Middle frontal gyrus (tissue), 1 donor: ENCODE measurements around the gene KPNA4.
A peak's percentile ranks its signal among the peaks of the same experiment; 100 is the strongest.
"Not testable (repeated sequence)": the region's sequence is repeated elsewhere in the genome, so short reads cannot be mapped to it uniquely, and the experiment has no call there.

Experiments used
- DNase-seq: peaks from one replicate; pipeline ENCODE4 v3.0.0-alpha.2; 2015; ENCODE audit warnings: low spot score; ENCODE audit errors: extremely low spot score

KPNA4 gene

DNA sequence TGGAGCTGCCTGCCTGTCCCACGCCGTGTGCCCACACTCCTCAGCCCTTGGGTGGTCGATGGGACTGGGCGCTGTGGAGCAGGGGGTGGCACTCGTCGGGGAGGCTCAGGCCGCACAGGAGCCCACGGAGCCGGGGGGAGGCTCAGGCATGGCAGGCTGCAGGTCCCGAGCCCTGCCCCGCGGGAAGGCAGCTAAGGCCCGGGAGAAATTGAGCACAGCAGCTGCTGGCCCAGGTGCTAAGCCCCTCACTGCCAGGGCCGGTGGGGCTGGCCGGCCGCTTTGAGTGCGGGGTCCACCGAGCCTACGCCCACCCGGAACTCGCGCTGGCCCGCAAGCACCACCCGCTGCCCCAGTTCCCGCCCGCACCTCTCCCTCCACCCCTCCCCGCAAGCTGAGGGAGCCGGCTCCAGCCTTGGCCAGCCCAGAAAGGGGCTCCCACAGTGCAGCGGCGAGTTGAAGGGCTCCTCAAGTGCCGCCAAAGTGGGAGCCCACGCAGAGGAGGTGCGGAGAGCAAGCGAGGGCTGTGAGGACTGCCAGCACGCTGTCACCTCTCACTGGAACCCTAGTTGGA, 8.7 kb upstream of the KPNA4 start:
- not testable (repeated sequence) for DNase-seq

DNA sequence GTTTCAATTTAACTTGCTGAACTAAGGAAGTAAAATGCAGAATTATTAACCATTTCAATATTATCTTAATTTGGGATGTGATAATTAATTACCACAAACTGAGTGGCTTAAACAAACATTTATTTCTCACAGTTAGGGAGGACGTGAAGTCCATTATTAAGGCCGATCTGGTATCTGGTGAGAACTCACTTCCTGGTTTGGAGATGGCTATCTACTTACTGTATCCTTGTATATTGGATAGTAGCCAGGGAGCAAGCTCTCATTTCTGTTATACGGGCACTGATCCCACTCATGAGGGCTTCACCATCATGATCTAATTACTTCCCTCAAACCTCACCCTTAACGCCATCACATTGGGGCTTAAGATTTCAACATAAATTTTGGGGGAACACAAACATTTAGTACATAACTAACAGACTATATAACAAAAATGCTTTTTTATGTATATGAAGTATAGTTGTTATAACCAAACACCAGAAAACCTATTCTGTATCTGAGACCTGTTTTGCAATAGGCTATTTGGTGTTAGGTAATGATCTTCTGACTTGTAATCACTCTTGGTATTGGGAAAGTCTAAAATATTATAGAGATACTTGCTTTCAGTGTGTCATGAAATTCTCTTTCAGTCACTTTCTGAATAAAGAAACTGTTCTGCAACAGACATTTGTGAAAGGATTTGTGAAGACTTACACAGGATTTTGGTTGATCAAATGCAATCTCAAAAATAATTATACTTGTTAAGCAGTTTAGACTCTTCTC, 4.7 kb upstream of the KPNA4 start:
- no peak for DNase-seq

DNA sequence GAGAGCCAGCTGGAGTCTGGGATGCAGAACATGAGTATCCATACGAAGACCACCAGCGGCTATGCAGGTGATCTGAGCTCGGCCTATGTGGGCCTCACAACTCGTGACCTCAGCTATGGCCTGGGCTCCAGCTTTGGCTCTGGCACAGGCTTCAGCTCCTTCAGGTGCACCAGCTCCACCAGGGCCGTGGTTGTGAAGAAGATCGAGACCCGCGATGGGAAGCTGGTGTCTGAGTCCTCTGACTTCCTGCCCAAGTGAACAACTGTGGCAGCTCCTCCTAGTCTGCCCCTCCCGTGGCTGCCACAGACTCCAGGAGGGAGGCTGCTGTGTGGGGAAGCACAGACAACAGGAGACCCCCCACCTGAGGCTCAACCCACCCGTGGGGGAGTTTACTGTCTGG, 3.6 kb upstream of the KPNA4 start:
- DNase-seq, result no peak

DNA sequence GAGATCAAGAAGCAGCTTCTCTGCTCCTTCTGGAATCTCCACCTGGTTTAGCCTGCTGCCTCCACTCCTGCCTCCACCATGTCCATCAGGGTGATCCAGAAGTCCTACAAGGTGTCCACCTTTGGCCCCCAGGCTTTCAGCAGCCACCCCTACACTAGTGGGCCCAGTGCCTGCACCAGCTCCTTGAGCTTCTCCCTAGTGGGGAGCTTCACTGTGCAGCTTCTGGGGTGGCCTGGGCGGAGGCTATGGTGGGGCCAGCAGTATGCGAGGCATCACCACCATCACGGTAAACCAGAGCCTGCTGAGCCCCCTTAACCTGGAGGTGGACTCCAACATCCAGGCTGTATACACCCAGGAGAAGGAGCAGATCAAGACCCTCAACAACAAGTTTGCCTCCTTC, 2.4 kb upstream of the KPNA4 start:
- no peak for DNase-seq

DNA sequence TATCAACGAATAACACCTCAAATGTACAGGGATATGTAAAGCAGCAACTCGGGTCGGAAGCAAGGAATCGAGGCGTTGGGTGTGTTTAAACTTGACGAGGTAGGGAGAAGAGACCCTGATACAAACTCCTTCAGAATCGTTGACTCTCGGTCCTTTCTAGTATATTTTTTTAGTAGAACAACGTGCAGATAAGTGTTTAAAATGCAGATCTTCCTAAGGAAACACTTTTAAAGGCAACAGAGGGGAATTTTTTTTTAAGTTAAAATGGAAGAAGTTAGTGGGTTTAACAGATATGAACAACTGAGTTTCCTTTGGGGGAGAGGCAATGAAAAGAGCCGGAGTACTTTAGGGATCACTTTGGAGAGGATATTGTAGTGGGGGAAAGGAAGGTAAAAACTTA, 1.1 kb upstream of the KPNA4 start:
- no peak for DNase-seq

DNA sequence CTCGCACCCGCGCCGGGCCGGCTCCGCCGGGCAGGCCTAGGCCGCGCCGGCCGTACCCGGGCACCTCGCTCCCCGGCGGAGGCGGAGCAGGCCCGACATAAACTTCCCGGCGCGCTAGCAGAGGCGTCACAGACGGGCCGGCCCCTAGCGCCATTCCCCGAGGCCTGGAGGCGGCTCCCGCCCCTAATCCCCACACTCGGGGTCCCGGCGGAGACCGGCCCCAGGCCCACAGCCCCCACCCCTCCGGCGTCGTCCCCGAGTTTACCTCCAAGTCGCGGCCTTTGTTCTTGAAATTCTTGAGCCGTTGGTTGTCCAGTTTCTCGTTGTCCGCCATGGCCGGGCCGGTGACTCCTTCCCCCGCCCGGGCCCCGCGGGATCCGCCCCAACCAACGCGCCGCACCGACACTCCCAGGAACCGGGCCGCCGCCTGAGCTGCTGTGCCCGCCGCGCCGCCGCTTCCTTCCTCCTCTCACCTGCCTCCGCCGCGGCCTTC, 376 bp downstream of the KPNA4 start:
- peak; percentile 38 for DNase-seq

DNA sequence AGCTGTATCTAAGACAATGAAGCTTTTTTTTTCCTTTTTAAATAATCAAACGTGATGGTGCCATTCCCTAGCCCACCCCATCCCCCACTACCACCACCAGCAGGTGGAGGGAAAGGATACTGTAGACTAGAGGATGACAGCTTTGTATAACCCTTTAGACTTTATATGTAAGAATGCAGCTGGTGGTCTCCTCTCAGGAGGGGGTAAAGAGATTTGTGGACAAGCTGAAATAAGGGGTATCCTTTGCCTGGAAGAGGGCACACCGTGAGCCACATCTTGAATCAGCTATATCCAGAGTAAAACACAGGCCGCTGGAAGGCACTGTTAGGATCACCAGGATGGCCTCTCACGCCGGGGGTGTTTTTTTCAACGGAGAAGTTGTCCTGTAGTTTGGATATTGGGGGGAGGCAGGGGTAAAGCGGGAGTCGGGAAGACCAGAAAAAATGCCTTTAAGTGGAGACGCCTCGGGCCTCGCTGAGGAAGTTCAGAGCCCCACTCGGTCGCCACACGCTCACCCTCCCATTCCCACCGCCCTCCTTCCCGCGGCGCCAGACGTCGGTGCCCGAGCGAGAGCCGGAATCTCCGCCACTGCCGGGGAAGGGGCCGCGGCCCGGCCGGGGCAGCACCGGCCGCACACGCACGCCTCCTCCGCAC, 986 bp downstream of the KPNA4 start:
- no peak for DNase-seq

DNA sequence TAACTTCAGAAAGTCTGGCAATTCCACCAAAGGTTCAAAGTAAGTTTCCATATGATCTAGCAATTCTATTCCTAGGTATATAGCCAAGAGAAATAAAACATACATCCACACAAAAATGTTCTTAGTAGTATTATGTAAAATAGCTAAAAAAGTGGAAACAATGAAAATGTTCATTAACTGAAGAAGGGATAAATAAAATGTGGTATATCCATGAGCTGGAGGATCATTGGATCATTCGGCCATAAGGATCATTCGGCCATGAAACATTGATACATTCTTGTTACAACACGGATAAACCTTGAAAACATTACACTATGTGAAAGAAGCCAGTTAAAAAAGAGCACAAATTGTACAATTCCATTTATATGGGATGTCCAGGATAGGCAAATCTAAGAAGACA, 2.4 kb downstream of the KPNA4 start:
- no peak for DNase-seq

DNA sequence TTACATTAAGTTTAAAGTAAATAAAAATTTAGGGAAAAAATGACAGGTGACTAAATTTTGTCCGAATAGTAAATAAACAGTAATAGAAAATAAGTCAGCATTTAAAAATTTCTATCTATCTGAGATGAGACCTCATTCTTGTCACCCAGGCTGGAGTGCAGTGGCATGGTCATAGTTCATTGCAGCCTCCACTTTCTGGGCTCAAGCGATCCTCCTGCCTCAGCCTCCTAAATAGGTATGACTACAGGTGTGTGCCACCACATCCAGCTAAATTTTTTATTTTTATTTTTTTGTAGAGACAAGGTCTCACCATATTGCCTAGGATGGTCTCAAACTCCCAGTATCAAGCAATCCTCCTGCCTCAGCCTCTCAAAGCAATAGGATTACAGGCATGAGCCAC, 7.8 kb downstream of the KPNA4 start:
- no peak for DNase-seq

DNA sequence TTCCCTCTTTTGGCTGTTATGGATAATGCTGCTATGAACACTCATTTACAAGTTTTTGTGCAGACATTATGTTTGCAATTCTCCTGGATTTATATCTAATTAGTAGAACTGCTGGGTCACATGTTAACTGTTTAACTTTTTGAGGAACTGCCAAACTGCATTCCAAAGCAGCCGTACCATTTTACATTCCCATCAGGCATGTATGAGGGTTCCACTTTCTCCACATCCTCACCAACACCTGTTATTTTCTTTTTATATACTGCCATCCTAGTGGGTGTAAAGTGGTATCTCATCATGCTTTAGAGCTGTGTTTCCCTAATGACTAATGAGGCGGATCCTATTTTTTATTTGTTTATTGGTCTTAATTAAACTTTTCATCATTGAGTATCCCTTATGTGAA, 9.2 kb downstream of the KPNA4 start:
- DNase-seq, result no peak

DNA sequence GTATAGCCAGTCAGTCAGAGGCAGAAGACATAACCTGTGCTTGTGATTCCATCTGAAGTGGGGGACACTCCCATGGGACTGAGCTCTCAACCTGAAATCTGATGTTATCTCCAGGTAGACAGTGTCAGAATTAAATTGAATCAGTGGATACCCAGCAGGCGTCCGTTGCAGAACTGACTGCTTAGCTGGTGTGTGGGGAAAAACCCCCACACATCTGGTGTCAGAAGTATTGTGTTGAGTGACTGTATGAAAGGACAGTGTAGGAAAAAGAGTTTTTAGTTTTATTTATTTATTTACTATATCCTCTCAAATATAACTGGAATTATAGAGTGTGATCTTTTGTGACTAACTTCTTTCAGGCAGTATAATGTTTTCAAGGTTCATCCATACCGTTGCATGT, 10.4 kb downstream of the KPNA4 start:
- no peak for DNase-seq

DNA sequence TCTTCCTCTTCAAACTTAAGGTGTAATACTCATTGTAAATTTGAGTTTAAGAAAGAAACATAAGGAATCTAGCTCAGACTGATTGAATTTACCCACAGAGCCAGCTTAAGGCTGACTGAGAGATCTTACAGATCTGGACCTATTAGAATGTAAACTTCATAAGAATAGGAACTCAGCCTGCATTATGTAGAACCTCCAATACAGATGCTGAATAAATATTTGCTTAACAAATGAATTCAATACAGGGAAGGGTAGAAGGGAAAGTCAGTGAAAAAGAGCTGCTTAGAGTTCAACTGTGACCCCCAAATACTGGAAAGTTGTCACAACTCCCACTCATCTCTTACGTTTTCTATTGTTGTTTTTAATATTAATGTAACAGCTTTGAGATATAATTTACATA, 11.5 kb downstream of the KPNA4 start:
- DNase-seq, result no peak

DNA sequence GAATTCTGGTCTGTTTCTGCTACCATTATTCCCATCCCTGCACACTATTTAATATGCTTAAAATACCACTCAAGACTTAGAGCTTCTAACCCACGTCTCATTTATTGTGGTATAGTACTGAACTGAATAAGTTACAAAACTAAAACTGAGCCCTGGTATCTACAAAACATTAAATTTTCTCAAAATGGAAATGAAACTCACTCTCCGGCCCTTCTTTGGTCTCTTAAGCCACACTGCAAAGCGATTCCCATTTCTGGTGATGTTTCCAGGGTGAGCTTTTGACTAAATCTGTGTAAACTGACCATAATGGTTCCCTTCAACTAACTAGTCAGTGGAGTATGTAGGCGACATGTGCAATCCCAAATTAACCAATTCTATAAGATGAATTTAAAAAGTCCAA, 18.6 kb downstream of the KPNA4 start:
- DNase-seq, result no peak

DNA sequence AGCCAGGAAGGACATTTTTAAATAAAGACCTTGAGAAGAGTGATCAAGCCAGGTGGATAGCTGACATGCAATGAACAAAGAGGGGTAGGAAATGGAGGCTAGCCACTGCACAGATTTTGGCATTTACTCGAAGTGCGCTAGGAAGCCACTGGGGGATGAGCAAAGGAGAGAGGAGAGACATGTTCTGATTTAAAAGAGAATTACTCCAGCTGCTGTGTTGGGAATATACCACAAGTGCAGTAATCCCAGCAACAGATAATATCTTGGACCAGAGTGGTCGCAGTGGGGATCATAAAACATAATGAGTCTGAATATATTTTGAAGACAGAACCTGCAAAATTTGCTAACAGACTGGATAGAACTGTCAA, 19.9 kb downstream of the KPNA4 start:
- no peak for DNase-seq

DNA sequence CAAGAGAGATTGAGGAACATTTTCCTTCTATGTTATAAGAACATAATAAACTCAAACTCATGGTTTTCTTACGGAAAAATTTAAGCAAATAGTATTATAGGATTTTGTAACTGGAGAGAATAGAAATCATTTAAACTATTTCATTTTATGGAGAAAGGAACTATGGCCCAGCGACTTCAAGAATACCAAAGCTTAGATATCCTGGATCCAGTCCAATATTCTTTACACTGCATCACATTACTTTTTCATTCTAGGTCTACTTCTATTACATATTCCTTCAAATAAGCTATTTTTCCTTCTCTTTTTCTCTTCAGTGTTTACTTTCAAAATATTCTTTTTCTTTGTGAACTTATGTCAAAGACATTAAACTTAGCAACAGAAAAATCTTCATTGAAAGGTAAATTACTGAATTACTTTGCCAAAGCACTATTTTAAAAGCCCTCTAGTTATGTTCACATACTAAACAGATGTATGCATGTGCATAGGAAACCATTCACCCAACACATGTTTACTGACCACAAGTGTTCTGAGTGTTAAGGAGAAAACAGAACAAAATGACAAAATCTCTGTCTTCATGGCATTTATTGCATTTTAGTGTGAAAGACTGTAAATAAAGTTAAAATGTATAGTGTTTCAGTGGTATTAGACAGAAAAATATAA, 20.4 kb downstream of the KPNA4 start:
- no peak for DNase-seq

DNA sequence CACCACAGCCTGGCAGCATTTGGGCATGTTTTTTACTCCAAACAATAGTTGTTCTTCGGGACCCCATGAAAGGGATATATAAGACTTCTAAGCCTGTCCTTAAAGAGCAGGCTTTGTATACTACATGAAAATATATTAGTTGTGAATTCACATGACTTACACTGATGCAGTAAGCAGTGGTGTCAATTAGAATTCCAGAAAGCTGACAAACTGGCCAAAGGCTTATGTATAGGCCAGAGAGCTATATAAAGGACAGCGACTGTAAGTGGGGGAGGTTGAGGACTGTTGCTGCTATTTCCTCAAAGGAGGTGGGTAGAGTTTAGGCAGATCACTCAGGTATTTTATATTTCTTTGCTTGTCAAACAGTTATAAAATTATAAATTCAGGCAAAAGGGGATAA, 24.8 kb downstream of the KPNA4 start:
- DNase-seq, result no peak

DNA sequence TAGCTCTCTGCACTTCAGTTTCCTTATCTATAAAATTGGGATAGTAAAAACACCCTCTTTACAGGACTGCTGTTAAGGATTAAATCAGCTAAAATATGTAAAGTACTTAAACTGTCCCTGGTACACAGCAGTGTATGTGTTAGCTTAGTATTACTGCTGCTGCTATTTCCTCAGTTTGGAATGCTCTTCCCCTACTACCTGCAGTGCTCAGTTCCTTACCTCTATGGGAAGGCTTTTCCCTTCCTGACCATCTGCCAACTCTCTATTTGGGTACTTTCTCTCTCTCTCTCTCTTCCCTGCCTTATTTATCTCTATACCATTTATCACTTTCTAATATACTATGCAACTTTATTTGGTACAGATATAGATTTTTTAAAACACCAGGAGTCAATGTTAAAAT, 26.5 kb downstream of the KPNA4 start:
- no peak for DNase-seq

DNA sequence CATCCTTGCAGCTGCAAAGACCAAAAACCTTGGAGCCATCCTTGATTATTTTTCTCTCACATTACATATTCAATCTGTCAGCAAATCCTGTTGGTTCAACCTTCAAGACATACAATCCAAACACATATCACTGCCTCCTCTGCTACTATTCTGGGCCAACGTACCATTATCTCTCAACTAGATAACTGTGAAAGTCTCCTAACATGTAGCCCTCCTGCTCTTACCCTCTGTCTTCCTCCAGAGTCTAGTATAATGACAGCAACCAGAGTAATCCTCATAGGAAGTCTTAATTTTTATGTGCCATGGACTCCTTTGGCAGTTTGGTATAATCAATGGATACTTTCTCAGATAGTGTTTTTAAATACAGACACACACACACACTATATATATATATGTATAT, 27.6 kb downstream of the KPNA4 start:
- no peak for DNase-seq

DNA sequence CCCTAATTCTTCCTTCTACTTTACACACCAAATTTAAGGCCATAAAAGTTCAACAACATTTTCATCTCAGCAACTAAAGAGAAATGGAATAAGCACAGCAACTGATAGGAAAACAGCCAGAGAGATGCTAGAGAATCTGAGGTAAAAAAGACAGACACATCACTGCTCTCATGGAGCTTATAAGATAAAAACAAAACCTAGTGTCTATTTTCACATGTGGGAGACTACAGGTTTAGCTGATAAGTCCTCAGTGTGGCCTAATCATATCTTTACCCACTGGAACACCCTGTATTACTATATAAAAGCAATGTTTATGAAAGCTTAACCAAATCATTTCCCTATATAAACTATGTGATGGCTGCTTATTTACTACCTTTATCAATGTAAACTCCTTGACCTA, 33.0 kb downstream of the KPNA4 start:
- DNase-seq, result no peak

DNA sequence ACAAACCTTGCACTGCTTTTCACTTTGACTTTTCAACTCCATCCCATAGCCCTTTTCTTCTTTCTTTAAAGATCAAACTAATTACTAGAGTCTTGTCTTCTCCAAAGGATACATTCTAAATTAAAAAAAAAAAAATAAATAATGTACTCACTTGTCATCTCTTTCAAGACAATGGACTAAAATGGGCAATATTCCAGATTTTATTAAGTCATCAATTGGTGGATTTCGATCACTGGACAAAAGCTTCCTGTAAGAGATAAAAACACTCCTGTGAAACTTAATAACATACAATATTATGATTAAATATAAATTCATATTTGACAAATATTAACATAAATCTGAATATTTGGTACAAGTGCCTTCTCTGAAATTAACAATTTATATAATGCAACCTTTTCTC, 34.1 kb downstream of the KPNA4 start:
- DNase-seq, result no peak

DNA sequence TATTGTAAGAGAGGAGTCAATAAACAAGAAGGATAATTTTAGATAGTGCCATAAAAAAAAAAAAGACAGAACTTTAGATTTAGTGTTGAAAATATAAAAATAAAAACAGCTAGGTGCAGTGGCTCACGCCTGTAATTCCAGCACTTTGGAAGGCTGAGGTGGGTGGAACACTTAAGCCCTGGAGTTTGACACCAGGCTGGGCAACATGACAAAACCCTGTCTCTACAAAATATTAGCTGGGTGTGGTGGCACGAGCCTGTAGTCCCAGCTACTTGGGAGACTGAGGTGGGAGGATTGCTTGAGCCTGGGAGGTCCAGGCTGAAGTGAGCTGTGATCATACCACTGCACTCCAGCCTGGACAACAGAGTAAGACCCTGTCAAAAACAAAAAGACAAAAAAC, 49.0 kb downstream of the KPNA4 start:
- not testable (repeated sequence) for DNase-seq

DNA sequence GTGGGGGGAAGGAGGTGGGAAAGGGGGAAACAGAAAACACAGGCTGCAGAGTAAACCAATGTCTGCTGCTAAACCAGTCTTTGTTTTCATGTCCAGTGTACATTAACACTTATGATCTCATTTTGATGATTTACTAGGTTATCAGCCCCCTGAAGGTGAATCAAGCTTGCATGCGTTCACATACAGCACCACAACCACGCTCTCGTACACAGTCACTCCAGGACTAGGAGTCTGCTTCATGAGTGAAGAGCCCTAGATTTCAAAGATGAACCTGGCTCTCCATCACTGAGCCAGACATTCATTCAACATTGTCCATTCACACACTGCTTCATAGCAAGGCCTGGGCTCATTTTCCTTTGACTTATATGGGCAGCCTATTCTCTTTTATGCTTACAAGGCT, 64.0 kb downstream of the KPNA4 start:
- no peak for DNase-seq
